ENCODE measurements around the gene GPATCH2. TPM values are rescaled to one million over a fixed set of nuclear protein-coding genes. Genes with fewer than 3 reads are reported as not detected.

GPATCH2 gene
- total and polyA plus RNA-seq, 10 of the 15 experiments (the other 5 are each of a cell fraction or from before 2014, with no cell fraction given): 3.2 to 12.2 (median 5.4) TPM

- no peaks in the 10 kb centered on the region for H3K9me3 ChIP-seq (replicated peaks; ENCODE audit: control insufficient read depth, insufficient read depth, low read length)
- no peak overlapping the region for H3K4me3 ChIP-seq
- no peaks in the 10 kb centered on the region for H4K20me1 ChIP-seq (ENCODE audit: control insufficient read depth, insufficient read depth)
- BruUV-seq (replicated peaks): no TSS peak
- intact Hi-C loops (cut with micrococcal nuclease; ENCODE audit: unreplicated experiment): no loop called here
- ChIA-PET SMC1A (ENCODE audit: uncharacterized antibody, unreplicated experiment) (interaction anchor here (0.6 to 1.4 kb wide), 3 partner anchors 9 to 132 kb away, joined by 3 to 4 read pairs (median 4); no protein-coding TSS in a partner anchor), CTCF (no interaction called here), RAD21 (ENCODE audit: unreplicated experiment) (no interaction called here), POLR2A (no interaction called here)
- no peaks in the 10 kb centered on the region for H3K27me3 ChIP-seq (replicated peaks in 1 of 2; ENCODE audit: control insufficient read depth in 2 of 2, insufficient read depth in 2 of 2, low read length in 1 of 2)
- no peak overlapping the region for H2AFZ ChIP-seq (ENCODE audit: control insufficient read depth, low read depth, low read length)
- no peak overlapping the region; the same call in 1 of the 2 replicates for H3K4me2 ChIP-seq (ENCODE audit: control insufficient read depth, insufficient read depth)
- WGBS (ENCODE audit: insufficient coverage, insufficient replicate concordance, low lambda C conversion rate, missing lambda C conversion rate): 68% methylated on average over 3 of the region's 3 CpGs
- no peak overlapping the region for H3K27ac ChIP-seq (ENCODE audit: control insufficient read depth, insufficient read depth)
- no peak for ATAC-seq
- H3K9ac ChIP-seq (ENCODE audit: control insufficient read depth, insufficient read depth, low read length): no peak overlapping the region
- DNase-seq (ENCODE audit: low read depth, low spot score): no peak
- H3K36me3 ChIP-seq (ENCODE audit: control insufficient read depth in 2 of 2, insufficient read depth in 2 of 2, low read length in 1 of 2): no peaks in the 10 kb centered on the region
- peaks cover 12% of the 10 kb centered on the region for H3K79me2 ChIP-seq (ENCODE audit: control insufficient read depth, insufficient read depth, low read length)
- no peak for TF ChIP-seq ZNF687 (IDR thresholded peaks at IDR 0.05)
- TF ChIP-seq HDGF (IDR thresholded peaks at IDR 0.05): no peak
- no peak for TF ChIP-seq SIN3A (IDR thresholded peaks at IDR 0.05; ENCODE audit: low read depth, low read length)
- no peak for TF ChIP-seq BRCA1 (IDR thresholded peaks at IDR 0.05; ENCODE audit: low read depth, low read length)
- TF ChIP-seq NR2F1 (conservative IDR thresholded peaks at IDR 0.05): no peak
- no peak for TF ChIP-seq NFXL1 (IDR thresholded peaks at IDR 0.05; ENCODE audit: borderline replicate concordance)
- TF ChIP-seq BCL3 (IDR thresholded peaks at IDR 0.05; ENCODE audit: borderline replicate concordance, insufficient read depth, low read depth, low read length, poor library complexity, severe bottlenecking): no peak
- TF ChIP-seq EGR1 (IDR thresholded peaks at IDR 0.05; ENCODE audit: borderline replicate concordance in 1 of 2, low read depth in 2 of 2, low read length in 2 of 2): no peak
- no peak for TF ChIP-seq ZBTB33 (IDR thresholded peaks at IDR 0.05)
- in situ Hi-C loops (cut with MboI): no loop called here
- no peak for FAIRE-seq
- peaks cover 9% of the 10 kb centered on the region for H3K4me1 ChIP-seq (ENCODE audit: control insufficient read depth, insufficient read depth, low read length)
These were observed 3.5 kb downstream of the GPATCH2 start for GRCh38 chr1:217627431-217627830.

Data from GM12878 (cell line).